ENCODE results near the gene ZFR2. TPM values are rescaled to one million over a fixed set of nuclear protein-coding genes. Genes with fewer than 3 reads are reported as not detected.
"Not testable (repeated sequence)": the region's sequence is repeated elsewhere in the genome, so short reads cannot be mapped to it uniquely, and the experiment has no call there.

ZFR2 gene
- total RNA-seq, 1 experiment from 2014 or later, result not detected

DNA sequence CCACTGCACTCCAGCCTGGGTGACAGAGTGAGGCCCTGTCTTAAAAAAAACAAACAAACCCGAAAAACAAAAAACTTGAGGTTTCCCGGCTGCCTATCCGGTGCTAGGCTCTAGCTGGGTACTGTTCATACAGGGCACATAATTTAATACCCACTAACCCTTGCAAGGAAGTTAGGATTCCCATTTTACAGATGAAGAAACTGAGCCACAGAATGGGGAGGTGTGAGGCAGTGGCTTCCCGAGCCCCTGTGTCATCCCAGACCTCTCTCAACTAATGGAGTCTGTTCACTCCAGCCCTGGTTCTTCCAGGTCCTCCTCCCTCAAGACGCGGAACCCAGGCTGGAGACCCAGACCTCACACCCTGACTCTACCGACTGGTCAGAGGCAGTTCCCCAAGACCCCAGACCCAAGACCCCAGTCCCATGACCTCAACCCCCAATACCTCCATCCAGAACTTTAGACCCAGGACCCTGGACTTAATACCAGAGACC is 107.9 kb downstream of the ZFR2 start:
- H3K36me3 Mint-ChIP-seq (ENCODE audit: insufficient read depth, unreplicated experiment), result peaks cover 38% of the 10 kb centered on the region
- peak; percentile 20 for DNase-seq (ENCODE audit: unreplicated experiment)
- H3K27ac Mint-ChIP-seq (ENCODE audit: low read depth, unreplicated experiment), result peak overlapping the region; percentile 98
- H3K9me3 Mint-ChIP-seq (ENCODE audit: unreplicated experiment), result no peaks in the 10 kb centered on the region
- H3K27me3 Mint-ChIP-seq (ENCODE audit: insufficient read depth, unreplicated experiment), result no peaks in the 10 kb centered on the region
- ChIA-PET CTCF (interaction anchor here (0.6 to 1.0 kb wide), 3 partner anchors 13 to 210 kb away, joined by 3 to 4 read pairs (median 3); partner anchors contain the start of gene DAPK3), POLR2A (interaction anchor here (1.1 to 3.5 kb wide), 7 partner anchors 9 to 229 kb away, joined by 5 to 33 read pairs (median 6); partner anchors contain the start of genes DAPK3, MFSD12 and PIP5K1C)
- peak overlapping the region; percentile 92 for H3K4me3 Mint-ChIP-seq (ENCODE audit: unreplicated experiment)
- intact Hi-C loops (cut with micrococcal nuclease), result loop anchor here (10.0 kb wide), 1 partner anchor 64 kb away; no protein-coding TSS in a partner anchor
- TSS peak; percentile 33 for BruUV-seq (replicated peaks)
- H3K4me1 Mint-ChIP-seq (ENCODE audit: insufficient read depth, unreplicated experiment), result peaks cover 6% of the 10 kb centered on the region
- TF ChIP-seq, protein P1, sequence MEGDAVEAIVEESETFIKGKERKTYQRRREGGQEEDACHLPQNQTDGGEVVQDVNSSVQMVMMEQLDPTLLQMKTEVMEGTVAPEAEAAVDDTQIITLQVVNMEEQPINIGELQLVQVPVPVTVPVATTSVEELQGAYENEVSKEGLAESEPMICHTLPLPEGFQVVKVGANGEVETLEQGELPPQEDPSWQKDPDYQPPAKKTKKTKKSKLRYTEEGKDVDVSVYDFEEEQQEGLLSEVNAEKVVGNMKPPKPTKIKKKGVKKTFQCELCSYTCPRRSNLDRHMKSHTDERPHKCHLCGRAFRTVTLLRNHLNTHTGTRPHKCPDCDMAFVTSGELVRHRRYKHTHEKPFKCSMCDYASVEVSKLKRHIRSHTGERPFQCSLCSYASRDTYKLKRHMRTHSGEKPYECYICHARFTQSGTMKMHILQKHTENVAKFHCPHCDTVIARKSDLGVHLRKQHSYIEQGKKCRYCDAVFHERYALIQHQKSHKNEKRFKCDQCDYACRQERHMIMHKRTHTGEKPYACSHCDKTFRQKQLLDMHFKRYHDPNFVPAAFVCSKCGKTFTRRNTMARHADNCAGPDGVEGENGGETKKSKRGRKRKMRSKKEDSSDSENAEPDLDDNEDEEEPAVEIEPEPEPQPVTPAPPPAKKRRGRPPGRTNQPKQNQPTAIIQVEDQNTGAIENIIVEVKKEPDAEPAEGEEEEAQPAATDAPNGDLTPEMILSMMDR (IDR thresholded peaks at IDR 0.05; ENCODE audit: unreplicated experiment), result no peak

DNA sequence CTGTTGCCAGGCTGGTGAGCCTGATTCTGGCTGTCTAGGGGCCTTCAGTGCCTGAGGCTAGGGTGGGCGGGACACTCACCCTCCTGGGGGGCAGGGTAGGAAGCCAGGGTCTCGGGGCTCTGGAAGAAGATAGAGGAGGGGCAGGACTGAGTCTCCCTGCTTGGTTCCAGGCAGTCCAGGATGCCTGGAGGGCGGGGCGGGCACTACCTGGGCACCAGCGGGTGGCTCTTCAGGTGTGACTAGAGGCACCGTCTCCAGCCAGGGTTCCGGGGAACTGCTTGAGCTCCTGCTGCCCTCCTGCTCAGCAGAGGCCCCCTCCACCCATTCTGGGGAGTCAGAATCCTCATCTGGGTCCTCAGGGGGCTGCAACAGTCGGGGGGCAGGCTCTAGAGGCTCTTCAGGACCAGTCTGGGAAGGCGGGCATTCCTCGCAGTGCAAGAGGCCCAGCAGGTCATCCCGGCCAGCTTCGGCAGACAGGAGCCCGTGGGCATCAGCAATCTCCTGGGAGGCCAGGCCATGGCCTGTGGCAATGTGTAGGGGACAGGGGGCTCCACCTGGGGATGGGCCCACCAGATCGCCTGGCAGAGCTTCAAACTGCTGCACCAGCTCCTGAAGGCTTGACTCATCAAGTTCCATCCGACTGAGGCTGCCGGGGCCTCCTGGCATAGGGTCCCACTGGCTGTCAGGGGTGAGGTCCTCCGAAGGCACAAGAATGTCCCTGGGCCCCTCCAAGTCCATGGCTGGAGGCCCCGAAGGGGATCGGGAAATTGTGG is 109.2 kb downstream of the ZFR2 start:
- Mint-ChIP-seq H3K4me1 (ENCODE audit: insufficient read depth, unreplicated experiment) (peaks cover 6% of the 10 kb centered on the region), H3K36me3 (ENCODE audit: insufficient read depth, unreplicated experiment) (peaks cover 35% of the 10 kb centered on the region), H3K9me3 (ENCODE audit: unreplicated experiment) (no peaks in the 10 kb centered on the region), H3K4me3 (ENCODE audit: unreplicated experiment) (no peak overlapping the region), H3K27ac (ENCODE audit: low read depth, unreplicated experiment) (no peak overlapping the region), H3K27me3 (ENCODE audit: insufficient read depth, unreplicated experiment) (no peaks in the 10 kb centered on the region)
- ChIA-PET CTCF (interaction anchor here (0.6 kb wide), 1 partner anchor 865 kb away, joined by 4 read pairs; no protein-coding TSS in a partner anchor), POLR2A (interaction anchor here (0.7 kb wide), 1 partner anchor 210 kb away, joined by 3 read pairs; no protein-coding TSS in a partner anchor)
- intact Hi-C loops (cut with micrococcal nuclease), result loop anchor here (10.0 kb wide), 1 partner anchor 65 kb away; no protein-coding TSS in a partner anchor
- TF ChIP-seq, protein P1 (IDR thresholded peaks at IDR 0.05; ENCODE audit: unreplicated experiment), result no peak
- DNase-seq (ENCODE audit: unreplicated experiment), result no peak
- BruUV-seq (replicated peaks), result no TSS peak

DNA sequence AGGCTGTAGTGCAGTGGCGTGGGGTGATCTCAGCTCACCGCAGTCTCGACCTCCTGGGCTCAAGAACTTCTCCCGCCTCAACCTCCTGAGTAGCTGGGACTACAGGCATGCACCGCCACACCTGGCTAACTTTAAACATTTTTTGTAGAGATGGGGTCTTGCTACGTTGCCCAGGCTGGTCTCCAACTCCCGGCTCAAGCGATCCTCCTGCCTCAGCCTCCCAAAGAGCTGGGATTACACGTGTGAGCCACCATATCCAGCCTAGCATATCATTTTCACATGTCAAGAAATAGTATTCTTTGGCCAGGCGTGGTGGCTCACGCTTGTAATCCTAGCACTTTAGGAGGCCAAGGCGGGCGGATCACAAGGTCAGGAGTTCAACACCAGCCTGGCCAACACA is 110.5 kb downstream of the ZFR2 start:
- BruUV-seq (replicated peaks); H3K27me3 Mint-ChIP-seq (ENCODE audit: insufficient read depth, unreplicated experiment); intact Hi-C loops (cut with micrococcal nuclease); H3K27ac Mint-ChIP-seq (ENCODE audit: low read depth, unreplicated experiment); POLR2A ChIA-PET; DNase-seq (ENCODE audit: unreplicated experiment); CTCF ChIA-PET; H3K9me3 Mint-ChIP-seq (ENCODE audit: unreplicated experiment); H3K4me3 Mint-ChIP-seq (ENCODE audit: unreplicated experiment); H3K4me1 Mint-ChIP-seq (ENCODE audit: insufficient read depth, unreplicated experiment): not testable (repeated sequence)
- peaks cover 37% of the 10 kb centered on the region for H3K36me3 Mint-ChIP-seq (ENCODE audit: insufficient read depth, unreplicated experiment)

DNA sequence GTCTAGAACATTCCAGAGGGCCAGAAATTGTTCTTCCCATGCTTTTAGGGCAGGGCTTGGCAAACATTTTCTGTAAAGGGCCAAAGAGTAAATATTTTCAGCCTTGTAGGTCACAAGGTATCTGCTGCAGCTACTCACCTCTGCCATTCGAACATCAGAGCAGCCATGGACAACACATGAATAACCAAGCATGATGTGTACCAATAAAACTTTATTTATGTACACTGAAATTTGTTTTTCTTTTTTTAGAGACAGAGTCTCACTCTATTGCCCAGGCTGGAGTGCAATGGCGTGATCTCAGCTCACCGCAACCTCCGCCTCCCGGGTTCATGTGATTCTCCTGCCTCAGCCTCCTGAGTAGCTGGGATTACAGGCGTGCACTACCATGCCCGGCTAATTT is 111.1 kb downstream of the ZFR2 start:
- H3K4me3 Mint-ChIP-seq (ENCODE audit: unreplicated experiment); H3K27ac Mint-ChIP-seq (ENCODE audit: low read depth, unreplicated experiment); BruUV-seq (replicated peaks); intact Hi-C loops (cut with micrococcal nuclease); H3K27me3 Mint-ChIP-seq (ENCODE audit: insufficient read depth, unreplicated experiment); H3K4me1 Mint-ChIP-seq (ENCODE audit: insufficient read depth, unreplicated experiment); DNase-seq (ENCODE audit: unreplicated experiment); POLR2A ChIA-PET; H3K9me3 Mint-ChIP-seq (ENCODE audit: unreplicated experiment); CTCF ChIA-PET: not testable (repeated sequence)
- H3K36me3 Mint-ChIP-seq (ENCODE audit: insufficient read depth, unreplicated experiment), result peaks cover 43% of the 10 kb centered on the region

Other genes starting within 250 kb of the ZFR2 start
- gene CACTIN, start 242.2 kb downstream of the ZFR2 start, total RNA-seq (2022), result 24.7 and 25.1 TPM in 2 replicates
- 13.3 and 15.8 TPM in 2 replicates for gene PIP5K1C, start 168.6 kb downstream of the ZFR2 start, total RNA-seq (2022)
- gene TJP3, start 160.7 kb downstream of the ZFR2 start, total RNA-seq (2022), result 0.69 and 1.6 TPM in 2 replicates
- 22.9 and 27.6 TPM in 2 replicates for gene APBA3, start 107.3 kb downstream of the ZFR2 start, total RNA-seq (2022)
- 85.0 and 85.7 TPM in 2 replicates for gene MRPL54, start 106.4 kb downstream of the ZFR2 start, total RNA-seq (2022)
- not detected in 2 replicates for gene RAX2, start 96.8 kb downstream of the ZFR2 start, total RNA-seq (2022)
- not detected in 2 replicates for gene MATK, start 82.7 kb downstream of the ZFR2 start, total RNA-seq (2022)
- not detected in 2 replicates for gene ATCAY, start 11.6 kb upstream of the ZFR2 start, total RNA-seq (2022)
- gene NMRK2, start 64.0 kb upstream of the ZFR2 start, total RNA-seq (2022), result not detected in 2 replicates
- gene DAPK3, start 102.1 kb upstream of the ZFR2 start, total RNA-seq (2022), result 60.9 and 61.2 TPM in 2 replicates
- 2,296 and 3,126 TPM in 2 replicates for gene EEF2, start 116.4 kb upstream of the ZFR2 start, total RNA-seq (2022)
- 15.1 and 31.4 TPM in 2 replicates for gene PIAS4, start 138.7 kb upstream of the ZFR2 start, total RNA-seq (2022)
- gene ZBTB7A, start 197.9 kb upstream of the ZFR2 start, total RNA-seq (2022), result 32.7 and 35.1 TPM in 2 replicates

Measured in MCF 10A (cell line).